ENCODE data around the gene DYNC1H1.

The DYNC1H1 gene

DNA sequence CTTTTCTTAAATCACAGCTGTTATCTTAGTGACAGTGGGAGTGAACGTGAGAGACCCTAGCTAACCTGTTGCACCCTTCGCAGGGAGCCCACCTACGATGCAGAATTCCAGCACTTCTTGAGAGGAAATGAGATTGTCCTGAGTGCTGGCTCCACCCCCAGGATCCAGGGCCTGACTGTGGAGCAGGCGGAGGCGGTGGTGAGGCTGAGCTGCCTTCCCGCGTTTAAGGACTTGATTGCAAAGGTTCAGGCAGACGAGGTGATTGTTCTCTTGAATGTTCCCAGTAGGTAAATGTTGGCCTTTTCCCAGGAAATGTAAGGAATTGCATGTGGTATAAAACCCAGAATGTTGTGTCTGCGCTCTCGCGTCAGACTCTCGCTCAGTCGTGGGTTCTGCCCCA is 75.8 kb downstream of the DYNC1H1 start:
- TF ChIP-seq, protein P1, sequence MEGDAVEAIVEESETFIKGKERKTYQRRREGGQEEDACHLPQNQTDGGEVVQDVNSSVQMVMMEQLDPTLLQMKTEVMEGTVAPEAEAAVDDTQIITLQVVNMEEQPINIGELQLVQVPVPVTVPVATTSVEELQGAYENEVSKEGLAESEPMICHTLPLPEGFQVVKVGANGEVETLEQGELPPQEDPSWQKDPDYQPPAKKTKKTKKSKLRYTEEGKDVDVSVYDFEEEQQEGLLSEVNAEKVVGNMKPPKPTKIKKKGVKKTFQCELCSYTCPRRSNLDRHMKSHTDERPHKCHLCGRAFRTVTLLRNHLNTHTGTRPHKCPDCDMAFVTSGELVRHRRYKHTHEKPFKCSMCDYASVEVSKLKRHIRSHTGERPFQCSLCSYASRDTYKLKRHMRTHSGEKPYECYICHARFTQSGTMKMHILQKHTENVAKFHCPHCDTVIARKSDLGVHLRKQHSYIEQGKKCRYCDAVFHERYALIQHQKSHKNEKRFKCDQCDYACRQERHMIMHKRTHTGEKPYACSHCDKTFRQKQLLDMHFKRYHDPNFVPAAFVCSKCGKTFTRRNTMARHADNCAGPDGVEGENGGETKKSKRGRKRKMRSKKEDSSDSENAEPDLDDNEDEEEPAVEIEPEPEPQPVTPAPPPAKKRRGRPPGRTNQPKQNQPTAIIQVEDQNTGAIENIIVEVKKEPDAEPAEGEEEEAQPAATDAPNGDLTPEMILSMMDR (IDR thresholded peaks at IDR 0.05; ENCODE audit: control insufficient read depth, extremely low read depth, insufficient read depth) = no peak
- H3K4me3 ChIP-seq (ENCODE audit: low read depth, low read length) = no peak overlapping the region
- DNase-seq (ENCODE audit: low read depth) = no peak

DNA sequence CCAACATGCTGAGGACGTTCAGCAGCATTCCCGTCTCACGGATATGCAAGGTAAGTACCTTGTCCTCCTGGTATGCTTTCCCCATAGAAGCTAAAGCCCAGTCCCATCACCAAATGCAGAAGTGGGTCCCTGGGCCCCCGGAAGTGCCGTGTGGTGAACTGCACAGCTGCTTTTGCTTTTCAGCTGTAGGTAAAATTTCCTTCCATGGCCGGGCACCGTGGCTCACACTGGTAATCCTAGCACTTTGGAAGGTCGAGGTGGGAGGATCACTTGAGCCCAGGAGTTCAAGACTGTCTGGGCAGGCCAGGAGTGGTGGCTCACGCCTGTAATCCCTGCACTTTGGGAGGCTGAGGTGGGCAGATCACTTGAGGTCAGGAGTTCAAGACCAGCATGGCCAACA is 78.3 kb downstream of the DYNC1H1 start:
- DNase-seq (ENCODE audit: low read depth) = no peak
- H3K4me3 ChIP-seq (ENCODE audit: low read depth, low read length) = no peak overlapping the region
- TF ChIP-seq, protein P1 (IDR thresholded peaks at IDR 0.05; ENCODE audit: control insufficient read depth, extremely low read depth, insufficient read depth) = no peak

DNA sequence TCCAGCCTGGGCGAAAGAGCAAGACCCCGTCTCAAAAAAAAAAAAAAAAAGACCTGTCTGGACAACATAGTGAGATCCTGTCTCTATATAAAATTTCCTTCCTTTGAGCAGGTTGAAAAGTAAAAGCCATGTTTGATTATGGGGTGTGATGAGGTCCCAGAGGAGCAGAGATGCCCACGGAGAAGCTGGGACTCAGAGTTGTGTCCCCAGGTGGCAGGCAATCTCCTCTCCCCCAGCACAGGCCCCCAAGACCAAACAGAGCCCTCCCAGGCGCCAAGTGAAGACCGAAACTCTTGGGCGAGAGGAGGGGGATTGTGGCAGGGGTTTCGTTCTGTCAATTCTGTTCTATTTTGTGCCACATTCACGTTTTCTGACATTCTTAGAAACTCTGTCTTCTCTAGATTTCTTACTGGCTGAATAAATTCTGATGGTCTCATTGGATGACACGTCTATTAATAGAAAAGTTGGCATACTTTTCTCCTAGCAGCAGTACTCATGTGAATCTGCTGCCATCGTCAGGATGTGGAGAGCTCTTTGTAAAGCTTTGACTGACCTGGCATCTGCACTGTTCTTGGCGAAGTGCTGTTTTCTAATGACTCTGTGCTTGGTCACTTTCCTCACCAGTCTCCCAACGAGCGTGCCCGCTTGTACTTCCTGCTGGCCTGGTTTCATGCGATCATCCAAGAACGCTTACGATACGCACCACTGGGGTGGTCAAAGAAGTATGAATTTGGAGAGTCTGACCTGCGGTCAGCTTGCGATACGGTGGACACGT is 79.1 kb downstream of the DYNC1H1 start:
- DNase-seq (ENCODE audit: low read depth) = no peak
- TF ChIP-seq, protein P1 (IDR thresholded peaks at IDR 0.05; ENCODE audit: control insufficient read depth, extremely low read depth, insufficient read depth) = no peak
- H3K4me3 ChIP-seq (ENCODE audit: low read depth, low read length) = no peak overlapping the region

DNA sequence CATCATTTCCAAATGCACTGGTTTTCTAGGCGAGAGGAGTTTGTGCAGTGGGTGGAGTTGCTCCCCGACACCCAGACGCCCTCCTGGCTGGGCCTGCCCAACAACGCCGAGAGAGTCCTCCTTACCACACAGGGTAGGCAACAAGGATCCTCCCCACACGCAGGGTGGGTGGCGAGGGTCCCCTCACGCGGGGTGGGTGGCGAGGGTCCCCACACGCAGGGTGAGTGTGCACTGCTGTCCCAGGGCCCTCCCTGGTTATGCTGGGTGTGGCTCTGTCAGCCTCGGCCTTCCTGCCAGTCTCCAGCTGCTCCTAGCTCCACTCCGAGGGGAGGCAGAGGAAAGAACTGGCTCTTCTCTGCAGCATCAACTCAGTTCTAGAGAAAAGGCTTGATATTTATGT is 80.2 kb downstream of the DYNC1H1 start:
- no peak overlapping the region for H3K4me3 ChIP-seq (ENCODE audit: low read depth, low read length)
- TF ChIP-seq, protein P1 (IDR thresholded peaks at IDR 0.05; ENCODE audit: control insufficient read depth, extremely low read depth, insufficient read depth) = no peak
- DNase-seq (ENCODE audit: low read depth) = no peak

DNA sequence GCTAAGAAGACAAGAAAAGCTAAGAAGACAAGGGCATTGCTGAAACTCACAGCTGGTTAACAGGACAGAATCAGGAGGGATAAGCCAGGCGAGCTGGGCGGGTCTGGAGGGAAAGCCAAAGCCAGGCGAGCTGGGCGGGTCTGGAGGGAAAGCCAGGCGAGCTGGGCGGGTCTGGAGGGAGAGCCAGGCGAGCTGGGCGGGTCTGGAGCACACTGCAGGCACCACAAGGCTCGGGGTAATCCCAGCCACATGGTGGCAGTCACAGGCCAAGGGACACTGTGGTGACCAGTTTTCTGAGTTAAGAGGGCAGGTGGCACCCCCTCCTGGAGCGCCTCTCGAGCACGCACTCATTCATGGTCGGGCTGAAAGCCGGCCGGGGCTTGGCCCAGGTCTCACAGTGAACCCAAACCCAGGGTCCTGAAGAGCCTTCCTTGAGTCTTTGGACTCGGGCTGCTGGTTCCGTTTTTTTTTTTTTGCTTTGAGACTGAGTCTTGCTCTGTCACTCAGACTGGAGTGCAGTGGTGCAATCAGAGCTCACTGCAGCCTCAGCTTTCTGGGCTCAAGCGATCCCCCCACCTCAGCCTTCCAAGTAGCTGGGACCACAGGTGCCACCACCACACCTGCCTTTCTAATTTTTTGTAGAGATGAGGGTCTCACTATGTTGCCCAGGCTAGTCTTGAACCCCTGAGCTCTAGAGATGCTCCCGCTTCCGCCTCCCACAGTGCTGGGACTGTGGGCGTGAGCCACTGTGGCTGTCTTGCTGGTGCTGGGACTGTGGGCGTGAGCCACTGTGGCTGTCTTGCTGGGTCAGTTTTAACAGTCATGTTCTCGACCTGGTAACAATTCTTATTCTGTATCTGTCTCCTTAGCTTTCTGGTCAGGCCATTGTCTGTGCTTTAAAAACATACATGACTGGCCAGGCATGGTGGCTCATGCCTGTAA is 82.2 kb downstream of the DYNC1H1 start:
- peak; percentile 72 for DNase-seq (ENCODE audit: low read depth)
- TF ChIP-seq, protein P1 (IDR thresholded peaks at IDR 0.05; ENCODE audit: control insufficient read depth, extremely low read depth, insufficient read depth) = peak; percentile 82
- no peak overlapping the region for H3K4me3 ChIP-seq (ENCODE audit: low read depth, low read length)

DNA sequence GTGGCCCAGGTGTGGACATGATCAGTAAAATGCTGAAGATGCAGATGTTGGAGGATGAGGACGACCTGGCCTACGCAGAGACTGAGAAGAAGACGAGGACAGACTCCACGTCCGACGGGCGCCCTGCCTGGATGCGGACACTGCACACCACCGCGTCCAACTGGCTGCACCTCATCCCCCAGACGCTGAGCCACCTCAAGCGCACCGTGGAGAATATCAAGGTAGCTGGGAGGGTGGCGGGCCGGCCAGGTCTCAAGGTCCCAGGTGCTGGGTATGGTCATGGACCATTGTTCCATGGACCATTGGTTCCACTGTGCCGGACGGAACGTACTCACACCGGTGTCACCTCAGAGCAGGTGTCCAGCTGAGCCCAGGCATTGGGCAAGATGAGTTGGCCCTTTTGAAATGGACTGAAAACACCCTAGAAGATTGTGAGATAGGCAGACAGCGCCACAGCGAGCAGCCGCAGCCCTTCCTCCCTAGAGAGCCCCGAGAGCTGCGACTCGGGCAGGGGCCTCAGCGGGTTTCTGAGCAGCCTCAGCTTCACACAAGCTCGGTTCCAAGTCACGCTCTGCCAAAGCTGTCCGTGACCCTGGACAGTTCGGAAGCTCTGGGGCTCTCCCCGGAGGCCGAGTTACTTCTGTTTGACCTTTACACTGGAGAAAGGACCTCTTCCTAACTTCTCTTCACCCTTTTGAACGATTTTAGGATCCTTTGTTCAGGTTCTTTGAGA is 83.6 kb downstream of the DYNC1H1 start:
- no peak for DNase-seq (ENCODE audit: low read depth)
- H3K4me3 ChIP-seq (ENCODE audit: low read depth, low read length) = no peak overlapping the region
- TF ChIP-seq, protein P1 (IDR thresholded peaks at IDR 0.05; ENCODE audit: control insufficient read depth, extremely low read depth, insufficient read depth) = no peak
